DMS53 (cell line): ENCODE measurements around the gene CHRNA4.
"Not testable (repeated sequence)": the region's sequence is repeated elsewhere in the genome, so short reads cannot be mapped to it uniquely, and the experiment has no call there.

Experiments used
- DNase-seq: peaks from one replicate; lab custom pipeline; 2025; lab: John Stamatoyannopoulos, UW

Gene CHRNA4

DNA sequence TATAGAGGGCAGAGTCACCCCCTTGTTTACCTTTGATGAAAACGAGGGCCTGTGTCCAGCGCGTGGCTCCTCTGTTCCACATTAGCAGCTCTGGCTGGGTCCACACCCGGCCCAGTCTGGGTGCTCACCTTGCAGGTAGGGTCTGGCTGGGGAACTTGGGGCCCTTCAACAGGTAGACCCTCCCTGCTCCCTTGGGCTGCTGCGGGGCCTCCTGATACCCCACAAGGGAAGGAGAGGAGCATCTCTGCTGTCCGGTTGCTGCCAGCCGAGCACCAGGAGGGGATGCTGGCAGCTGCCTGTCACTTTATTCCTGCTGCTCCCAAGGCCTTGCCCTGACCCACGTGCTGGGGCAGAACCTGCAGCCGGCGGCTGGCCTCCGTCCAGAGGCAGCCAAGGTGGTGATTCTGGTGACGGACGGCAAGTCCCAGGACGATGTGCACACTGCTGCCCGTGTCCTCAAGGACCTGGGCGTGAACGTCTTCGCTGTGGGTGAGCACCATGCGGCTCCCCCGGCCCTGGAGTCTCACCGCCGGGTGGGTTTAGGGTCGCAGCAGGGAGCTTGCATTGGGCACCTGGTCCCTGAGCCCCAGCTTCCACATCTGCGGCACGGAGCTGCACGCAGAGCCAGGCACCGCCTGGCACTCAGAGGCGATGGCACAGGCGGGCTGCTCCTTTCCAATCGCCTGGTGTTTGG lies 52.8 kb downstream of the CHRNA4 start:
- no peak for DNase-seq

DNA sequence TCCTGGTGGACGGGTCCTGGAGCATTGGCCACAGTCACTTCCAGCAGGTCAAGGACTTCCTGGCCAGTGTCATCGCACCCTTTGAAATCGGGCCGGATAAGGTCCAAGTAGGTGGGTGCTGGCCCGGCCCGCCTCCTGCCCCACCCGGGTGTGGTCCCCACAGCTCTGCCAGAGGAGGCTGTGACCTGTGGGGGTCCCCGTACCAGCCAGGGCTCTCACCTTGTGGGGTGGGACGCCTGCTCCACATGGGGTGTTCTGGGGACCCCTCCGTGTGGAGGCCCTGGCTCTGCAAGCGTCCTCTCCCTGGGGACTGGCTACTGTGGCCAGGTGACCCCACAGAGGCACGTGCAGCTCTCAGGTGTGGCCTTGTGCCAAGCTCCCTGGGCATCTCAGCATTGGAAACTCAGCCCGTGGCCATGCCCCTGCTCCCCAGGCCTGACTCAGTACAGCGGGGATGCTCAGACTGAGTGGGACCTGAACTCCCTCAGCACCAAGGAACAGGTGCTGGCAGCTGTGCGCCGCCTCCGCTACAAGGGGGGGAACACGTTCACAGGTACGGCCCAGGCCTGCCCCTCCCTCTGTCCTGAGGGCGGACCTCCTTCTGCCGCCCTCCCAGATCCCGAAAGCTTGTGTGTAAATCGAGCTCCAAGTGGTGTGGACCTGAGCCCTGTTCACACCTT lies 53.5 kb downstream of the CHRNA4 start:
- DNase-seq = no peak

DNA sequence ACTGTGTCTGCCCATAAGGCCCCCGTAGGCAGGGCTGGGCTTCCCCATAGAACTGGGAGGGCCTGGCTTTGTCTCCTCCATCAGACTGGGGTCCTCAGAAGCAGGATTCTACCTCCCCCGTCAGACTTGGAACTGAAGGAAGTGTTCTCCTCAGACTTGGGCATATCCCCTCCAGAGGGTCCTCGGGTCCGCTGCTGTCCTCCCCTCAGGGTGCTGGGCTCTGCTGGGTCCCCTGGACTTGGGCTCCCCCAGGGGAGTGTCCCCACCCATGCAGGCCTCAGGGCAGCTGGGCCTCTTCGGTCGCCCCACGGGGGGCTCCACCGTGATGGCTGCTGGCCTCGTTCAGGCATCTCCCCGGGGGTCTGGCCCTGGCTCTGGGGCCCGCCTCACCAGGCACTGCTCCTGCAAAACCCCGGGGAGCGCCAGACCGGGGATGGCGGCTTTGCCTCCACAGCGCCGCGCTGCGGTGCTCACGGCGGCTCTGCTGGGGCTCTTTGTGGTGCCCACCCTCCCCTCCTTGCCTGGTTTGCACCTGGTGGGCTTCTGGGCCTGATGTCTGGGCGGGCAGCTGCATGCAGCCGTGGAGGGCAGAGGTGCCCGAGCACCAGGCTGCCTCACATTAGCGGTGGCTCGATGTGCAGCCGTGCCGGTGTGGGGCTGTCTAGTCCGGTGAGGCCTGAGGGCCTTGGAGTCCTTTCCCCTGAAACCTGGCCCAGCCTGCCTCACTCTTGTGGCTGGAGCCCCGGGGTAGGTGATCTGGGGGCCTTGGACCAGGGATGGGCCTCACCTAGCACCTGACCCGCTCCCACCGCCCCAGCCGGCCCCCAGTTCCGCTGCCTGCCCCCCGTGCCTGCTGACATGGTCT lies 54.2 kb downstream of the CHRNA4 start:
- no peak for DNase-seq

DNA sequence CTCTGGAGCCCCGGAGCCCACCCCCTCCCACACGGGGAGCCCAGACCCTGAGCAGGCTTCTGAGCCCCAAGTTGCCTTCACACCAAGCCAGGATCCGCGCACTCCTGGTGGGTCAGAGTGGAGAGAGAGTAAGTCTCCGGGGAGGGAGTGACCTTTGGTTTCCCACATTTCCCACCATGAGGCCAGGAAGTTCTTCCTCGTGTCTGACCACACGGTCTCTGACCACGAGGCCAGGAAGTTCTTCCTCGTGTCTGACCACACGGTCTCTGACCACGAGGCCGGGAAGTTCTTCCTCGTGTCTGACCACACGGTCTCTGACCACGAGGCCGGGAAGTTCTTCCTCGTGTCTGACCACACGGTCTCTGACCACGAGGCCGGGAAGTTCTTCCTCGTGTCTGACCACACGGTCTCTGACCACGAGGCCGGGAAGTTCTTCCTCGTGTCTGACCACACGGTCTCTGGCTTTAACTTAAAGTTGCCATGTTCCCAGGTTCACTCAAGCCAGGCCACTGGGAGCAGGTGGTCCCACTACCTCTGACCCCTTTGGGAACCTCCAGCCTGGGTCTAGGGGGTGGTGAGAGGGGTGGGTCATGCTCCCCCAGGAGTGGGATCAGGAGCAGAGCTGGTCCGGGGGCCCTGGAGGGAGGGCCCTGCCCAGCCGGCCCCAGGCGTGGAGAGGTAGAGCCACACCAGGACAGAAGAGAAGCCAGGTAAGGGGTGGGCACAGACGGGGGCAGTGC lies 55.0 kb downstream of the CHRNA4 start:
- DNase-seq = not testable (repeated sequence)

DNA sequence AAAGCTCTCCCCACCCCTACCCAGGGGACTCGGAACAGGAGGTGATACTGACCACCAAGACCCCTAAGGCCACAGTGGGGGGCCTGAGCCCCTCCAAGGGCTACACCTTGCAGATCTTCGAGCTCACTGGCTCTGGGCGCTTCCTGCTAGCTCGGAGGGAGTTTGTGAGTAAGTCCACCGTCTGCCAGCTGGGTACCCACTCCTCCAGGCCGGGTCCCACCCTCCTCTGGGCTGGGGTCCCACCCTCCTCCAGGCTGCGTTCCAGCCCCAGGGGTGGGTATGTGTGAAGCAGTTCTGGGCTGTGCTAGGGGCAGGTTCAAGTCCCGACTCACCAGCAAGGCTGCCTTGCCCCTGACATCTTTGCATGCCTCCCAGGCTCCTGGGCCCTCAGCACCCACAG lies 55.8 kb downstream of the CHRNA4 start:
- no peak for DNase-seq

DNA sequence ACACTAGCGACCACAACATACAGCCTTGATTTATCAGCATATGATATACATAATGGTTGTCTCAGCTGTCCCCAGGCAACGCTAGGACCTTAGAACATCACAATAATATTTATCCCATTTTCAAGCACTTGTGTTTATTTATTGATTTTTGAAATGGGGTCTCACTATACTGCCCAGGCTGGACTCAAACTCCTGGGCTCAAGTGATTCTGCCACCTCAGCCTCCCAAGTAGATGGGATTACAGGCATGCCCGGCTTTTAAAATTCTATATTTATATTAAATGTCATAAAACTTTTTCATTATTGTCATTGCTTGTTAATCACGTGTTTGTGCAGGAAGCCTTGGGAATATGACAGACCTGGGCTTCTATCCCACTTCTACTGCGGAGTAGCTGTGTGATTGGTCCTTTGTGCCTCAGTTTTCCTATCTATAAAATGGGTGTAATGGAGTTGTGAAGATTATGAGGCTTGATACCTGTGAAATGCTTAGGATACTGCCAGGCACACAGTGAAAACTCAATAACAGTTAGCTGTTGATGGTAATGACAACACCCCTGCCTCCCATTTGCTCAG lies 58.0 kb downstream of the CHRNA4 start:
- no peak for DNase-seq

DNA sequence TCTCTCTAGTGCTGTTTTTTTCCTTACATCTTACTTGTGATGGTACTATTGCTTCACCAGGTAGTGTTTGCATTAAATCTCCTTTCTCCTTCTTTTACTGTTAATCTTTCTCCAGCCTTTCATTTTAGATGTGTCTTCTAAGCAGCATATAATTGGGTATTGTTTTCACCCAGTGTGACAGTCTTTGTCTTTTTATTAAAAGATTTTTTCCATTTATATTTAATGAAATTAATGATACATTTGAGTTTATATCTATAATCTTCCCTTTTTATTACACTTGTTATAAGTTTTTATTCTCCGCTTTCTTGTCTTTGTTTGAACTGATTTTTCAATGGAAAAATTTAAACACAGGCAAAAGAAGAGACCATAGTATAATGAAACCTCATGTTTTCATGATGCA lies 59.5 kb downstream of the CHRNA4 start:
- no peak for DNase-seq

DNA sequence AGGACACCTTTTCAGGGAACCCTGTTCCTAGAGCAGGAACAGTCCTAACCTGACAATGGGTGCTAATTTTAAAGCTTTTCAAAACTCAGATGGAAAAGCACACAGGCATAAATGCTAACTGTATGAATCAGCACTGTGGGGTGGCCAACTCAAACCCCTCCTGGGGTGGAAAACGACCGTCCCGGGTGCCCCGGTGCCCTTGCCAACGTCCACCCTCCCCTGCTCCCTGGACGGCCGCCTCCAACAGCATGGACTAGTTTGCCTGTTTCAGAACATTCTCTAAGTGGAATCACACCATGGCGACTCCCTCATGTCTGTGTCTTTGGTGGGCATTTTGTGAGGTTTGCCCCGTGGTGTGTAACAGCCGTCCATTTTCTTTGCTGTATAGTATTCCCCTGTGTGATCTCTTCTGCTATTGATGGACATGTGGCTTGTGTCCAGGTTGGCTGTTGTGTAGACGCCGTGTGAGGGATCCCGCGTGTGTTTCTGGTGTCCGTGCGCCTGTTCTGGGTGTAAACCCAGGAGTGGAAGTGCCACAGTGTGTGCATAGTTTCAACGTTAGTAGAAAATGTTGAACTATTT lies 62.3 kb downstream of the CHRNA4 start:
- DNase-seq = no peak

DNA sequence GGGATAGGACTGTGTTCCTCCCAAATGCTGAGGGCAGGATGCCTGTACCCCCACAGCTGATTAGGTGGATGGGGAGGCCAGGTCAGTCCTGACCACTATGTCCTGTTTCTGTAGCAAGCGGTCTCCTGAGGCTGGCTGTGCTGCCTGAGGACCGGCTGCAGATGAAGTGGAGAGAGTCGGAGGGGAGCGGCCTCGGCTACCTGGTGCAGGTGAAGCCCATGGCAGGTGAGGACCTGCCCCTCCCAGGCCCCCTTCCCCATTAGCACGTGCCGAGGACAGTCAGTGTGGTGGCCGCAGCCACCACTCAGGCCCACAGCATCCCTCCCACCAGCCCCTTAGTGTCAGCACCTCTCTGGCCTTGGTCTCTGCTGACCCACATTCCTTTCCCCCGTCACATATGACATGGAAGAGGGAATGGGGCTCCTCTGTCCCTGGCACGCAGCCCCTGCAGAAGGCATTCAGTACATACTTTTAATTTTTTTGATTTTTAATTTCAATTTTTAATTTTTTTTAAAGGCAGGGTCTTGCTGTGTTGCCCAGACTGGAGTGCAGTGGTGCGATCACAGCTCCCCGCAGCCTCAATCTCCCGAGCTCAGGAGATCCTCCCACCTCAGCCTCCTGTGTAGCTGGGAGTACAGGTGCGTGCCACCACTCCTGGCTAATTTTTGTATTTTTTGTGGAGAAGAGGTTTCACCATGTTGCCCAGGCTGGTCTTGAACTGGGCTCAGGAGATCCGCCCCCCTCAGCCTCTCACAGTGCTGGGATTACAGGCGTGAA lies 63.2 kb downstream of the CHRNA4 start:
- DNase-seq = no peak

DNA sequence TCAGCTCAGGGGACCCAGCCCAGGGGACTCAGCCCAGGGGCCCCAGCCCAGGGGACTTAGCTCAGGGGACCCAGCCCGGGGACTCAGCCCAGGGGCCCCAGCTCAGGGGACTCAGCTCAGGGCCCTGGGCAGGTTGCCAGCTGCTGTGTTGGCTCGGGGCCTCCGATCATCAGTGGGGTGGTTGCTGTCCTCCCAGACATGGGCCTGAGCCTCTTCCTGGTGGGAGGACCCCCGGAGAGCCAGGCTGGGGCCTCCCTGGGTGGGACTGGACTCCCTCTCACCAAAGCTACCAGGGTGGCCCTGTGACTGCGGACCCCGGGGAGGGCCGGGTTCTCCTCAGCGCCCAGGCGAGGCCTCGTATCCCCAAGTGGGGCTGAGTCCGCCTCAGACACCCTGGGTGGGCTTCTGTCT lies 63.8 kb downstream of the CHRNA4 start:
- no peak for DNase-seq

DNA sequence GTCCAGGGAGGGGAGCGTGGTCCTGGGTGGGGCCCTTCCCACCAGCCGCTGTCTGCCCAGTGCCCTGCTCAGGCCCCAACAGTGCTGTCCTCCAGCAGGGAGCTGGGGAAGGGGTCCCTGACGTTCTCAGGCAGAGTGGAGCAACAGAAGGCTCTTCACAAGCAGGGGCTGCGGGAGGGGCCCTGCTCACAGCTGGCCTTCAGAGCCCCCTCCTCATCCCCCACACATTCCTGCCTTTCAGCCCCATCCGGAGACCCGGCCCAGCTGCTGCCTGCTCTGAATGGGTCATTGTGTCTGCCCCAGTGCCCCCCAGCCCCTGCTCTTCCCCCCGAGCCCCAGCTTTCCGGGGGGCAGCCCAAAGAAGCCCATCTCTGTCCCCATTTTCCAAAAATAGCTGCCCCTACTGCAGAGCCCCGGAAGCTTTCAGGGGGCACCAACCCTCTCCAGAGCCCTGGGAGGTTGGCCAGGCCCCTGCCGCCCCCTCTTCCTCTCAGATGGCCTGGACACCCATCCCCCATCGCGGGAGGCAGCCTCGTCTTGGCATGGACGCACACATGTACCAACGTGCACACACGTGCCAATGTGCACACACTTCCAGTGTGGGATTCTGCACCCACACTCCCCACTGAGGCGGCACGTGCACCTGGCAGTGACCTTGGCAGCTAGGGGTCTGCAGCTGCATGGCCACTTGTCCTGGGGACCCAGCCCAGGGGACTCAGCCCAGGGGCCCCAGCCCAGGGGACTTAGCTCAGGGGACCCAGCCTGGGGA lies 64.4 kb downstream of the CHRNA4 start:
- no peak for DNase-seq

DNA sequence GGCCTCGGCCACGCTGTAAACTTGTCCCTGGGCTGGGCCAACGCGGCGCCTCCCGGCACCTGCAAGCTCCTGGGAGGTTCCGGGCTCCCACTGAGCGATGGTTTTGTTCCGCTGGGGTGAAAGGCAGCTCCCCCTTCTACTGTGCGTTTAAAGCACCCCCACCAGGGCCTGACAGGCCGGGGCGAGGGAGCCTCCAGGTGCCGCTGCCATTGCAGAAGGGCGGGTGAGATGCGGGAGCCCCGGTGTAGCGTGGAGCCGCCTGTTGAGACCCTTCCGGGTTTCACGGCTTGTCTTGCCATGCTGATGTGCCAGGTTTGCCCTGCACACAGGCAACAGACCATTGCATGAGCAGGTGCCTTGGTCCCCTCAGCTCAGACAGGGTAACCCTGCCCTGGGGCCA lies 65.3 kb downstream of the CHRNA4 start:
- DNase-seq = peak; percentile 39

DNA sequence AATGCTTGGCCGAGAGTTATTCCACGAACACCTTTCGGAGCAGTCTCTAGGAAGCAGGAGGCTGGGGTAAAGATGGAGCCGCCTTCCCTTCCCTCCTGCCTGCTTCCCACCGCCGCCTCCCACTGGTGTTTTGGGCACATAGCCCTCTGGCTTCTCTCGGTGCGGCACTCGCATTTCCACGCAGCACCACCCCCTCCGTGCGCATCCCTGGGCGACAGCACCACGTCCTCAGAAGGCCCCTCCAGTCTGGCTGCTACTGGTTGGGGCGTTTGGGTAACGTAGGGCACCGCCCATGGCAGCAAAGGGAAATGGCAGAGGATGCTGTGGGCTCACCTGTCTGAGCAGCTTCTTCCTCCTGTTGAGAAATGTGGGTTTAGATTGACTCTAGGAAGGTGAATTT lies 65.7 kb downstream of the CHRNA4 start:
- DNase-seq = no peak

DNA sequence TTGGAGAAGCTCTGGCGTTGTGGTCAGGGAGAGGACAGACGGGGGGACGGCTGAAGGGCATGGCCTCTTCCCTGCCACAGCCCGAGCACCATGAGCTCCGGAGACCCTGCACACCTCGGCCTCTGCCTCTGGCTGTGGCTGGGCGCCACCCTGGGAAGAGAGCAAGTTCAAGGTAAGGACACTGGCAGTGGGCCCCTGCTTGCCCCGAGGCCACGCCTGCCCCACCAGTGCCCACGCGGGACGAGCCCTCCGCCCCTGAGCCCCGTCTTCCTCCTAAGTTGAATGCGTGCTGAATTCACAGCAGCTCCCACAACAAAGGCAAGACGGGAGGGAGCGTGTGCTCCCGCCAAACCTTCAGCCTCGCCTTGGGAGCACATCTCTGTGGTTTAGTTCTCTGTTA lies 66.1 kb downstream of the CHRNA4 start:
- DNase-seq = no peak

DNA sequence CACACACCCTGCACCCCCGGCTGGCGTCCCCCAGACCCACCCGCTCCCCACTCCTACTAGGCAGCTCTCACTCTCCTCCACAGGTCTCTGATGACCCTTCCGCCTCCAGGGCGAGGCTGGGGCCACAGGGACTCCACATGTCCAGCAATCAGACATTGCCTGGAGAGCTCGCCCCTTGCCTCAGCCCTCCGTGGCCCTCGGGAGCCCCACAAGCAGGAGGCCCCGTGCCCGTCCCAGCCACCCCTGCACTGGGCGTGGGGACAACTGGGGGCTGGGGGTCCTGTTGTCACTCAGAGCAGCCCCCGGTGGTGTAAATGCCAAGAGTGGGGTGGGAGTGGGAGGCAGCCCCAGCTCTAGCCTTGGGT lies 66.6 kb downstream of the CHRNA4 start:
- DNase-seq = no peak

DNA sequence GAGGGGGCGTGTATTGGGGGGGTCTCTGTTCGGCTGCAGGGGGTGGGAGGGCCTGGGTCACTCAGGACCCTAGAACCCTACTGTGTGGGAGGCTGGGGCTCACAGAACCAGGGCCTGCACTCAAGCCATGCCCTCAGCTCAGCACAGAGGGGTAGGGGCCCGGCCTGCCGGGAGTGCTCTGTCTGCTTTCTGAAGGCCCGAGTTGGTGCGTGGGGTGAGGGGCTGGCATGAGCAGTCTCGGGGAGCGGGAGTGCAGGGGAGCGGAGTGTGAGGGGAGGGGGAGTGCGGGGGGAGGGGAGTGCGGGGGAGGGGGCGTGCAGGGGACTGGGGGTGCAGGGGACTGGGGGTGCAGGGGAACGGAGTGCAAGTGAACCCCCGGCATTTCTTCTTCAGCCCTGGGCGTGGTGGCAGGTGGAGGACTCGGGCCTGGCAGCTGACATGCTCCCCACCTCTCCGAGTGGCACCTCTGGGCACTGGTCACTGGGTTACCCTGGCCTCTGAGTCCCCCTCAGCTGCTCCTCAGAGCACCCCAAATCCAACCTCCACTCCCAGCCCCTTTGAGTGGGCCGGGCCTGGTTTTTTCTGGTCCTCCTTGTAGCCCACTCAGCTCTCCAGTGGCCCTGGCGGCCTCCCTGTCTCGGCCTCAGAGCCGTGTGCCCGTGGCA lies 67.1 kb downstream of the CHRNA4 start:
- peak; percentile 28 for DNase-seq

DNA sequence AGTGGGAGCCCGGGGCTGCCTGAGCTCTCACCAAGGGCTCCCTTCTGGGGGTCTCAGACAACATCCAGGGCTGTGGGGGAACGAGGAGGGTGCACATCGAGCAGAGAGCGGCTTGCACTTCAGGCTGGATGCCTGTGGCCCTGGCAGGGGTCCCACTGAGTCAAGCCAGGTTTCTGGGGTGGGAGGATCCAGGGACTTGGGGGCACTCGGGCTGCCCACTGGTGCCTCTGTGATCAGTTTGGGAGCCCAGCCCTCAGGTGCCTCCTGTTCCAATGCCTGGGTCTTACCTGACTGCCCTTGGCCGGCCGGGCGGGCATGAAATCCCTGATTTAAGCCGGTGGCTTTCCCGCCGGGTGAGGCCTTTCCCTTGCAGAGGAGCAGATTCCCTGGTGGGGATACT lies 67.7 kb downstream of the CHRNA4 start:
- DNase-seq = peak; percentile 40
